ENCODE results near the gene KCNJ16. TPM values are rescaled to one million over a fixed set of nuclear protein-coding genes. Genes with fewer than 3 reads are reported as not detected.

KCNJ16 gene
- total RNA-seq, 1 donor: under 0.01 TPM

DNA sequence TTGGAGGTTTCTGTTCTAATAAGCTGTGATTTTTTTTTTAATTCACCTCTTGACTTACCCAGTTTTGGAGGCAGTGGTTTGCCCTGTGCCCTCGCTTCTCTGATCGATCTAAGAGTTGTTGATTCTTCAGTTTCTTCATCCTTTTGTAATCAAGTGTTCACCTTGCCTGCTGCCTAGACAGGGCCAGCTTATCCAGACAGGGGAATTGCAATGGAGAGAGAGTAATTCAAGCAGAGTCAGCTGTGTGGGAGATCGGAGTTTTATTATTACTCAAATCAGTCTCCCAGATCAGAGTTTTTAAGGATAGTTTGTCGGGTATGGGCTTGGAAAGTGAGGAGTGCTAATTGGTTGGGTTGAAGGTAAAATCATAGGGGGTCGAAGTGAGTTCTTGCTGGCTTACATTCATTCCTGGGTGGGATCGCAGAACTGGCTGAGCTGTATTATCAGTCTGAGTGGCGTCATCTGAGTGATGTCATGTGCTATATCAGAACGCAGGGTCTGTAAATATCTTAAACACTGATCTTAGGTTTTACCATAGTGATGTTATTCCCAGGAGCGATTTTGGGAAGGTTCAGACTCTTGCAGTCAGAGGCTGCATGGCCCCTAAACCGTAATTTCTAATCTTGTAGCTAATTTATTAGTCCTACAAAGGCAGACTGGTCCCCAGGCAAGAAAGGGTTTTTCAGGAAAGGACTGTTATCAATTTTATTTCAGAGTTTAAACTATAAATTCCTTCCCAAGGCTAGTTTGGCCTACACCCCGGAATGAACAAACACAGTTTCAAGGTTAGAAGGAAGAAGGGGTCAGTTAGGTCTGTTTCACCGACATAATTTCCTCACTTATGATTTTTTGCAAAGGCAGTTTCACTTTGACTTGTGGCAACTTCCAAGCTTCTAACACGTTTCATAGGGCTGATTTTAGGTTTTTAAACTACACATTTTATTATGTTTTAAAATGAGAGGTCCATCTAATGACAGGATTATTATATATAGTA, 21.5 kb upstream of the KCNJ16 start:
- Histone ChIP-seq H3K9me3 (ENCODE audit: low read depth, low read length) (no peaks in the 10 kb centered on the region), H3K27me3 (ENCODE audit: insufficient read depth, low read length) (no peaks in the 10 kb centered on the region), H3K4me1 (ENCODE audit: insufficient read depth, low read length) (no peaks in the 10 kb centered on the region), H3K4me3 (ENCODE audit: low read length) (no peak overlapping the region)

DNA sequence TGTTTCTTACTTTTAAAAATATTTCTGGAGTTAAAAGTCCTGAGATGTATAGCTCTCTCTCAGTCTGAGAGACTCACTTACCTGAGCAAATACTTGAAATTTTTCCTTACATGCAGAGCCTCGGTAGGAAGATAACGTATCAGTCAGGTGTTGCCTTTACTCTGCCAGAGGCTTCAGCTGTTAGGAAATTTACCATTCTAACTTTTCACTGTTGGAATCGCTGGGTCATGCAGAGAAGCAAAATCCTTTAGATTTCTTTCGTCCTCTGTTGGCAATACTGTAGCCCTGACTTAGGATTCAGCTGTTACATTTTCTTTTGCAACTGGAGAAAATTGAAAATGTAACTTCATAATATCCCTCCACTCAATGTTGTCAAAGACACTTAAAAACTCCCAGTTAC, 20.0 kb upstream of the KCNJ16 start:
- Histone ChIP-seq H3K27me3 (ENCODE audit: insufficient read depth, low read length) (no peaks in the 10 kb centered on the region), H3K4me3 (ENCODE audit: low read length) (no peak overlapping the region), H3K4me1 (ENCODE audit: insufficient read depth, low read length) (no peaks in the 10 kb centered on the region), H3K9me3 (ENCODE audit: low read depth, low read length) (no peaks in the 10 kb centered on the region)

GRCh38 chr17:70059071-70059470, 16.0 kb upstream of the KCNJ16 start:
- no peaks in the 10 kb centered on the region for H3K4me1 ChIP-seq (ENCODE audit: insufficient read depth, low read length)
- no peaks in the 10 kb centered on the region for H3K9me3 ChIP-seq (ENCODE audit: low read depth, low read length)
- no peak overlapping the region for H3K4me3 ChIP-seq (ENCODE audit: low read length)
- H3K27me3 ChIP-seq (ENCODE audit: insufficient read depth, low read length): no peaks in the 10 kb centered on the region

DNA sequence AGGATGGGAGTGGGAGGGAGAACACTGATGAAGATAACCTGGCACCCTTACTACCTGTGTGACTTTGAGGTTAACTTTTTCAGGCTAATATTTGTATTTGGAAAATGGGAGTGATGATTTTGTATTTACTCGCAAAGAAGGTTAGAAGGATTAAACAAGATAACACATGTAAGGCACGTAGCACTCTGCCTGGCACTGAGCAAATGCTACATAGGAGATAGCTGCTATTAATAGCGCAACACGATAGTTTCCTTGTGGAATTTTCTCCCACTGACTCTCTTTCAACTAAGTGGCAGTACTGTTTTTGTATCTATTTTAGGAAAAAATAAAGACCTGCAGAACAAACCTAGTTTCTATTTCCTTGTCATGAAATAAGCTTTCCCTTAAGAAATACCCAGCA, 15.4 kb upstream of the KCNJ16 start:
- Histone ChIP-seq H3K9me3 (ENCODE audit: low read depth, low read length) (no peaks in the 10 kb centered on the region), H3K4me1 (ENCODE audit: insufficient read depth, low read length) (no peaks in the 10 kb centered on the region), H3K27me3 (ENCODE audit: insufficient read depth, low read length) (no peaks in the 10 kb centered on the region), H3K4me3 (ENCODE audit: low read length) (no peak overlapping the region)

DNA sequence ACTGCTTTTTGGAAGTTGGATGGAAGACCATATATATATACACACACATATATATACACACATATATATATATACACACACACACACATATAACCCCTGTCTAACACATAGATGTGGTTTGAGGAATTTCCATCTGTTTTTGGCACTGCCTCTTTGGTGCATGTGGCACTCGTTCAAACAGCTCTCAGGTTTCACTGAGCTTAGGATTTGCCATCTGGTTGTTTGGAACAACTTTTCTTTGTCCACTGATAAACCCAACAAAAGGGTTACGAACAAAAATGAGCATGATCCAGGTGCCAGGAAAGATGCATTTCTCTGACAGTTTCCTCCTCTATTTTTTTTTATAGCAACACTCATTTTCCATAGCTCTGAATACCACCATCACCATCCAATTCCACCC, 14.6 kb upstream of the KCNJ16 start:
- Histone ChIP-seq H3K9me3 (ENCODE audit: low read depth, low read length) (no peaks in the 10 kb centered on the region), H3K4me3 (ENCODE audit: low read length) (no peak overlapping the region), H3K4me1 (ENCODE audit: insufficient read depth, low read length) (no peaks in the 10 kb centered on the region), H3K27me3 (ENCODE audit: insufficient read depth, low read length) (no peaks in the 10 kb centered on the region)

DNA sequence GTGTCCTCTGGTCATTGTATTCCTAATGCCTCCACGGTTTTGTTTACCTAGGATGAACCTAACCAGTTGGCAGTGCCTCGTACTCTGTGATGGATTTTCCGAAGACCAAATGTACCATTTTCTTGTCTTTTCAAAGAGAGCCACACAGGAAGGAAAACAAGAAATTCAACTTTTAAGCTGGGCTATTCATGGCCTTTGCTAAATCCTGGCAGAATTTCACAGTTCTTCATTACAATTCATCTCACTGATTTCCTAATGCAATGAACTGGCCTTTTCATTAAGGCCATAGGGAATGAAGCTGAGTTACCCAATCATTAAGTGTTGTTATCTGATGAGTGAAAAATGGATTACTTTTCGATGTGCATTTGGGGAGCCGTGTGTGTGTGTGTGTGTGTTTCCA, 7.9 kb upstream of the KCNJ16 start:
- H3K9me3 ChIP-seq (ENCODE audit: low read depth, low read length): no peaks in the 10 kb centered on the region
- no peaks in the 10 kb centered on the region for H3K4me1 ChIP-seq (ENCODE audit: insufficient read depth, low read length)
- H3K4me3 ChIP-seq (ENCODE audit: low read length): no peak overlapping the region
- H3K27me3 ChIP-seq (ENCODE audit: insufficient read depth, low read length): no peaks in the 10 kb centered on the region

- Histone ChIP-seq H3K4me1 (ENCODE audit: insufficient read depth, low read length) (no peaks in the 10 kb centered on the region), H3K9me3 (ENCODE audit: low read depth, low read length) (no peaks in the 10 kb centered on the region), H3K27me3 (ENCODE audit: insufficient read depth, low read length) (no peaks in the 10 kb centered on the region), H3K4me3 (ENCODE audit: low read length) (no peak overlapping the region)
Measured at GRCh38 chr17:70070305-70071027, 4.6 kb upstream of the KCNJ16 start.

GRCh38 chr17:70071127-70071526, 3.9 kb upstream of the KCNJ16 start:
- Histone ChIP-seq H3K9me3 (ENCODE audit: low read depth, low read length) (no peaks in the 10 kb centered on the region), H3K27me3 (ENCODE audit: insufficient read depth, low read length) (no peaks in the 10 kb centered on the region), H3K4me1 (ENCODE audit: insufficient read depth, low read length) (no peaks in the 10 kb centered on the region), H3K4me3 (ENCODE audit: low read length) (no peak overlapping the region)

- Histone ChIP-seq H3K27me3 (ENCODE audit: insufficient read depth, low read length) (no peaks in the 10 kb centered on the region), H3K9me3 (ENCODE audit: low read depth, low read length) (no peaks in the 10 kb centered on the region), H3K4me3 (ENCODE audit: low read length) (no peak overlapping the region), H3K4me1 (ENCODE audit: insufficient read depth, low read length) (no peaks in the 10 kb centered on the region)
Measured at GRCh38 chr17:70071620-70072019, 3.4 kb upstream of the KCNJ16 start.

DNA sequence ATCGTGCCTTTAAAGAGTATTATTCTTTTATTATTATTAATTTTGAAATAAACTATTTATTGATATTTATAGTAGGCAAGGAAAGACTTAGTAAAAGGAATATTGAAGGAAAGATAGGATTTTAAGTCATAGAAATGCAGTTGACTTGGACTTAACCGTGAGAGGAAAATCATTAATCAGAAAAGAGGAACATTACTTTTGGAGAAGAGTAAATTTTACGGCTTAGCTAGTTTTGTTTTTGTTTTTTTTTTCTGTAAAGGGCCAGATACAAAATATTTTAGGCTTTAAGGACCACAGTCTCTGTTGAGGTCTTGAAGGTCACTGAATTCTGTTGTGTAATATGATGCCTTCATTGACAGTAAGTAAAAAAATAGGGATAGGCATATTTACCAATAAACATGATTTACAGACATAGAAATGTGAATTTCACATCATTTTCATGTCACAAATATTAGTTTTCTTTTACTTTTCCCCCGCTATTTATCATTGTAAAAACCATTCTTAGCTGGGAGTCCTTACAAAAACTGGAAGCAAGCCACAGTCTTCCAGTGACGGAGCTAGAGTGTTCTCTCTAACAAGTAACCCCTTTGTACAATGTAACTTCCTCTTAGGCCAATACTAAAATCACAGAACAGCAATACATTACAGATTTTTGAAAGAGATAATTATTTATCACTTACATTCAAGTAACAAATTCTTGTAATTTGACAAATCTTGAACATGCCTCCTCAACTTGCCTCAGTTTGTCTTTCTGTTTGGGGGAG, 2.3 kb upstream of the KCNJ16 start:
- H3K9me3 ChIP-seq (ENCODE audit: low read depth, low read length): no peaks in the 10 kb centered on the region
- H3K4me3 ChIP-seq (ENCODE audit: low read length): no peak overlapping the region
- no peaks in the 10 kb centered on the region for H3K27me3 ChIP-seq (ENCODE audit: insufficient read depth, low read length)
- no peaks in the 10 kb centered on the region for H3K4me1 ChIP-seq (ENCODE audit: insufficient read depth, low read length)

GRCh38 chr17:70073310-70073709, 1.7 kb upstream of the KCNJ16 start:
- H3K9me3 ChIP-seq (ENCODE audit: low read depth, low read length): no peaks in the 10 kb centered on the region
- no peak overlapping the region for H3K4me3 ChIP-seq (ENCODE audit: low read length)
- no peaks in the 10 kb centered on the region for H3K27me3 ChIP-seq (ENCODE audit: insufficient read depth, low read length)
- no peaks in the 10 kb centered on the region for H3K4me1 ChIP-seq (ENCODE audit: insufficient read depth, low read length)

GRCh38 chr17:70073799-70074198, 1.2 kb upstream of the KCNJ16 start:
- Histone ChIP-seq H3K4me3 (ENCODE audit: low read length) (no peak overlapping the region), H3K27me3 (ENCODE audit: insufficient read depth, low read length) (no peaks in the 10 kb centered on the region), H3K9me3 (ENCODE audit: low read depth, low read length) (no peaks in the 10 kb centered on the region), H3K4me1 (ENCODE audit: insufficient read depth, low read length) (no peaks in the 10 kb centered on the region)

- Histone ChIP-seq H3K4me3 (ENCODE audit: low read length) (no peak overlapping the region), H3K4me1 (ENCODE audit: insufficient read depth, low read length) (no peaks in the 10 kb centered on the region), H3K27me3 (ENCODE audit: insufficient read depth, low read length) (no peaks in the 10 kb centered on the region), H3K9me3 (ENCODE audit: low read depth, low read length) (no peaks in the 10 kb centered on the region)
Measured at GRCh38 chr17:70074236-70074830, 692 bp upstream of the KCNJ16 start.

- H3K9me3 ChIP-seq (ENCODE audit: low read depth, low read length): no peaks in the 10 kb centered on the region
- H3K4me3 ChIP-seq (ENCODE audit: low read length): no peak overlapping the region
- H3K4me1 ChIP-seq (ENCODE audit: insufficient read depth, low read length): no peaks in the 10 kb centered on the region
- H3K27me3 ChIP-seq (ENCODE audit: insufficient read depth, low read length): no peaks in the 10 kb centered on the region
Measured at GRCh38 chr17:70076189-70076588, 1.2 kb downstream of the KCNJ16 start.

- H3K9me3 ChIP-seq (ENCODE audit: low read depth, low read length): no peaks in the 10 kb centered on the region
- no peaks in the 10 kb centered on the region for H3K4me1 ChIP-seq (ENCODE audit: insufficient read depth, low read length)
- no peaks in the 10 kb centered on the region for H3K27me3 ChIP-seq (ENCODE audit: insufficient read depth, low read length)
- no peak overlapping the region for H3K4me3 ChIP-seq (ENCODE audit: low read length)
Measured at GRCh38 chr17:70076831-70077230, 1.8 kb downstream of the KCNJ16 start.
